HG03520 (cell line): Measurements from ENCODE around the gene PFKFB1.
"Not testable (repeated sequence)": the region's sequence is repeated elsewhere in the genome, so short reads cannot be mapped to it uniquely, and the experiment has no call there.

Source experiments
- ATAC-seq: cut with Tn5 transposase; IDR thresholded peaks from one replicate; pipeline ENCODE4 v1.9.1; 2021; ENCODE audit warnings: mild to moderate bottlenecking, moderate library complexity; ENCODE audit not compliant: unreplicated experiment

Gene PFKFB1

DNA sequence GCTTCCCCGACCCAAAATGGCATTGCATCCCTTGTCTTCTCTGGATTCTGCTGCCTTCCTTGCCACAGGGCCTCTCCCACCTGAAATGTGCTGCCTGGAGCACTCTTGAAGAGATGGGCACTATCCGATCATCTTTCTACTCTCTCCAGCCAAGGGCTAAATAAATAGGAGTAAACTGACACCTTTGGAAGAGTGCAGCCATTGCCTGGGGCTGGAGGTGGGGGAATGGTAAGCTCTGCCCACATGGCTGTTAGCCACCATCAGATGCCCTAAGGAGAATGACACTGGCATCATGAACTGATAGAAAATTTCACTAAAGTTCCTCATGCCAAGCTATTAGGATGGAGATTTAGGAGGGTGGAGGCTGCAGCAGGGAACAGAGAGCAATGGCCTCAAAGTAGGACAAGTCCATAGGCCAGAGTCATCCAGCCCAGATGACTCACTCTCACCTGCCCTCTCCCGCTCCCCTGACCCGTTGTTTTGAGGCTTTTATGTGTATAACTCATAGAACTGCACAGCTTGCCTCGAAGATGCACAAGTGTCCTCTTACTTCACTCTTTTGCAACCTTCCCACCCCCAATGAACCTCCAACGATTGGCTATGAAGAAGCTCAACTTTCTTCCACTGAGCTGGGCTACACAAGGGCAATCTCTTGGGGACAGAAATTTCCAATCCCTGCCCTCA, 822 bp upstream of the PFKFB1 start:
- no peak for ATAC-seq

DNA sequence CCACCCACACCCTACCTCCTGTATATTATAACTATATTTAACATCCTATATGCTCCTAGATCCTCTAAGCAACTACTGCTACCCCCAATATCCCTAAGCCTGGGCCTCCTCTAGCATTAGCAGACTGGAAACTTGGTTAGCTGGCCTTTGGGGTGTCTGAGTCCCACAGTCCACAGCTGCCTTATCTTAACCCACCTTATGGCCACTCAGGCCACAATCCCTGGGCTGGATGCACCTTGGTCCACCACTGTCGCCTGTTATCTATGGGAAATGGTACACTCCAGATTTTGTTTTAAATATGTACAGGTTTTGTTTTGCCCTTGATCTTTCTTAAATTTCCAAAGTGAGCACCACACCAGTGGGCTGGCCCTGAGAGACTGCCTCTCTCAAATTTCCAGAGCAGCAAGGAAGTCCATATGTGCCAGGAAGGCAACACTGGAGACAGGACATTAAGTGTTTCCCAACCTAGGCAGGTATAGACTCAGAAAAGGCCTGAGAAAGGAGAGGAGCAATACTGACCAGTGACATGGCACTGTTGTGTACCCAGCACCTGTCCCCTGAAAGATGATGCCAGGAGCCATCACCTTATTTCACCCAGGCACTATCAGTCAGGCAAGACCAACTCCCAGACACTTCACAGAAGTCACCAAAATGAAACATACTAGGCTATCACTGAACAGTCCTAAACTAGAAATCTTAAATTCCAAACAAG, 921 bp downstream of the PFKFB1 start:
- ATAC-seq, result no peak

DNA sequence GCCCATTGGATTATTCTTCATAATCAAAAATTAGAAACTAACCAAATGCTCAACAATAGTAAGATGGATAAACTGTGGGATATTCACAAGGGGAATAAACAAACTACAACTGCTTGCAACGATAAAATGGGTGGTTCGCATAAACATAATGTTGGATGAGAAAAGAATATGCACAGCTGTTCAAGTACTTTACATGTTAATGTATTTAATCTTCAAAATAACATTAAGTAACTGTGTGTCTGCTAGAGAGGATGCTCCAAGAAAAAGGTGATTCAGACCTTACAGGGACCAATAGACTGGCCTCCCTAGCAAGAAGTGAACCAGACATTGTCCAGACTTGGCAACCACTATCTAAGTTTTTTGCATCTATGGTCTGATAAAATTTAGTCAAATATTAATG, 2.3 kb downstream of the PFKFB1 start:
- no peak for ATAC-seq

DNA sequence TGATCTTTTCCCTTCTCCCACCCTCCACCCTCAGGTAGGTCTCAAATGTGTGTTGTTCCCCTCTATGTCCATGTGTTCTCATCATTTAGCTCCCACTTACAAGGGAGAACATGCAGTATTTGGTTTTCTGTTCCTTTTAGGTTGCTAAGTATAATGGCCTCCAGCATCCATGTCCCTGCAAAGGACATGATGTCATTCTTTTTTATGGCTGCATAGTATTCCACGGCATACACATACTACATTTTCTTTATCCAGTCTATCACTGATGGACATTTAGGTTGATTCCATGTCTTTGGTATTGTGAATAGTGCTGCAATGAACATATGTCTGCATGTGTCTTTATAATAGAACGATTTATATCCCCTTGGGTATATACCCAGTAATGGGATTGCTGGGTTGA, 10.7 kb downstream of the PFKFB1 start:
- not testable (repeated sequence) for ATAC-seq

DNA sequence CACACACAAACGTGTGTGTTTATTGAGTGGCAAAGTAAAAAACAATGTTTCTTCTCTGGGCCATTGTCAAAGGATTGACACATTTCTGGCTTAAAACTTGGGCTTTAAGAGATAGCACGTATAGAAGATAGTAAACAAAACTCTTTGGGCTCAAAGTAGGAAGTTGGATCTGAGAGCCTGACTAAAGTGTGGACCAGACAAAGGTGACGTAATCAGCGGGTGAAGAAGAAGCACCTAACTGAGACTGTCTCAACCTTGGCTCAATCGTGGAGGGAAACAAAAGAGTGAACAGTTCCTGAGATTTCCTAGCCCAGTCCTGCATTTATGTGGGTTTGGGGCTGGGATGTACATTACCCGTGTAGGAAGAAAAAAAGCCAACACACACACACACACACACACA, 13.7 kb downstream of the PFKFB1 start:
- ATAC-seq, result no peak

DNA sequence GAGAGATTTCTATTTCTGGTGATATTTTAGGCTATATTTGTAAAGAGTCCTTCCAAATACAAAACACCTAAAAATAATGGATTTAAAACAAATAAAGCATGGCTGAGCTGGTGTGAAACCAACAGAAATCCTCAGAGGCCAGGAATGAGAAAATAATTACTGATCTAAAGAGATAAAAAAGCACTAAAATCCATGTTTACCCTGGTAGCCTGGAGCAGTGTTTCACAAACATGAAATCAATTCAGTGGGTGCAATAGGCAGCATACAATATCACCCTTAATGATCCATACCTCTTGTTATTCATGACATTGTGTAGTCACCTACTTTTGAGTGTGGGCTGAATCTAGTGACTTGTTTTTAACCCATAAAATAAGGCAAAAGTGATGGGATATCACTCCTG, 14.6 kb downstream of the PFKFB1 start:
- no peak for ATAC-seq

DNA sequence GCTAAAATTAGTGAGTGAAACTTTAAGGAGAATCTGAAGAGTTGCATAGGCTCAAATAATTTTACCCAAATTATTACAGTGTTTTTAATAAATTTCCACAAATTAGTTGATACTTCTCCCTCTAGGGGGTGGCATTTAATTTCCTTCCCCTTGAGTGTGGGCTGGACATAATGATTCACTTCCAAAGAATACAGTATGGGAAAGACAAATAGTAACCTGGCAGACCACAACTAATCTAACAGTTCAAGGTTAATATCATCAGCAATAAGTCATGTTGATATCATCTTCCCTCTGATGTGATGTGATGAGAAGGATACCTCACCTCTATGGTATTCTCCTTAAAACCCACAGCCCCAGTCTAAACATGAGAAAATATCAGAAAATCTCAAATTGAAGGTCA, 15.5 kb downstream of the PFKFB1 start:
- no peak for ATAC-seq

DNA sequence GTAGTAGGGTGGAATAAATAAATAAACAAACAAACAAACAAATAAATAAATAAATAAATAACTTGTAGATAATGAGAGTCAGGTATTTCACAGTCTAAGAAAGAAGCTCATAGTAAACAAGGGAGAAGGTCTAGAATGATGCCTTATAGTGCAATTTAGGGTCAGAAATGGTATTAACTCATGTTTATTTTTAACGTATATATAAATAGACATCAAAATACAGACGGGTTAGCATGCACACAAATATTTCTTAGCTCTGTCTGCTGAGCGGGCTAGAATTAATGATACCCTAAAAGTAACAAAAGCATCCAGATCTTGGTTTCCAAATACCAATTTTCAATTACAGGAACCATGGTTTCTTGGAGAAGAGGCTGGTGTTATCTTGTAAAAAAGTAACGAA, 16.6 kb downstream of the PFKFB1 start:
- ATAC-seq, result no peak

DNA sequence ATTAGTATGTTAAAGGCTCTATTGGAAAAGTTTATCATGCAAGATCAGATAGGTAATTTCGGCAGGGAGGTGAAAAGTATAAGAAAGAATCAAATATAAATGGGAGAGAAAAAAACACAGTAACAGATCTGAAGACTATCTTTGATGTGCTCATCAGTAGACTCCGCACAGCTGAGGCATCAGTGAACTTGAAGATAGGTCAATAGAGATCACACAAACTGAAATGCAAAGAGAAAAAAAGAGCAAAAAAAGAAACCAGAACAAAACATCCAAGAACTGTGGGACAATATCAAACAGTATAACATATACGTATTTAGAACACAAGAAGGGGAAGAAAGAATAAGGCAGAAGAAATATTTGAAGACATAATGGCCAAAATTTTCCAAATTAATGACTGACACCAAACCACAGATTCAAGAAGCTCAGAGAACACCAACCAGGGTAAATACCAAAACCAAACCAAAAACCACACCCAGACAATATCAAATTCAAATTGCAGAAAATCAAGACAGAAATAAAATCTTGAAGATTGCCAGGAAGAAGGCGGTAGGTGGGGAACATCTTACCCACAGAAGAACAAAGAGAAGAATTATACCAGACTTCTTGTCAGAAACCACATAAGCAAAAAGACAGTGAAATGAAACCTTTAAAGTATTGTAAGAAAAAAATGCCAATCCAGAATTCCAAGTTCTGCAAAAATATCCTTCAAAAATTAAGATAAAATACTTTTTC, 29.1 kb downstream of the PFKFB1 start:
- ATAC-seq, result no peak

DNA sequence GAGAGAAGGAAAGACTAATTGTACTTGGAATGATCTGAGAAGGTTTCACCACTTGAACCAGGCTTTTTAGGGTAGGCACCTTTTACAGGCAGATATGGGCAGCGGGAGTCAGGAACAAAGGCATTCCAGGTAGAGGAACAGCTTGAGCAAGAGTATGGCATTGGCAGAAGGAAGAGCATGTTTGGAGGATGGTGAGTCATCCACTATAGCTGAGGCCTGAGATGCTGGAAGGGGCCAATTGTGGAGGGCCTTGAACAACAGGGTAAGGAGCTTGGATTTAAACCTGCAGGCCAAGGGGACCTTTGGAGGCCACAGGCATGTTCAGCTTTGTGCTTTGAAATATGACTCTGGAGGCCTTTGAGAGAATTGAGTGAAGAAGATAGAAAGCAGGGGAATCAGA, 32.2 kb downstream of the PFKFB1 start:
- ATAC-seq, result no peak

DNA sequence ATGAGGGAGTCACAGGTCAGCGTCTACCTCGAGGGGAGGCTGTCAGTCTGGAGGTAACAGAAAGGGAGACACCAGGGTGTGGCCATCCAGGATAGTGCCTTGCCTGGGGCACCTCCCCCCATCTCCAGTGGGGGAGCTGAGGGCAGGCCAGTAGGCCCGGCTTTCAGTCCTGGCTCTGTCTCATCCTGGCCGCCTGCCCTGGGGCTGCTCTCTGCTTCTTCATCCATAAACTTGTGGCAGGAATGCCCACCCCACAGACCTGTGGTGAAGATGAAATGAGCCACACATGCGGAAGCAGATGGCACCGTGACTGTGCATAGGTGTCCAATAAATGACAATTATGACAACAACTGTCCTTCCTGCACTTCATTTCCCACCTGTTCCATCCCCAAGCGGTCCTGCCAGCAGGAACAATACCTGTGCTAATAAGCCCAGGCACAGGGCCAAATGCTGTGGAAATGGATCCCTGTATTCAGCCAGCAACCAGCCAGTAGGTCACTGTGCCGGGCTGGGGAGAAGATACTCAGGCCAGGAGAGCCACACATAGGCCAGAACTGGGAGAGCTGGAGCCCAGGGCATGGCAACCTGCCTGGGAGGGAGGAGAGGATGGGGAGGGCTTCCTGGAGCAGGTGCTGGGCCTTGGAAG, 43.1 kb downstream of the PFKFB1 start:
- ATAC-seq, result no peak

DNA sequence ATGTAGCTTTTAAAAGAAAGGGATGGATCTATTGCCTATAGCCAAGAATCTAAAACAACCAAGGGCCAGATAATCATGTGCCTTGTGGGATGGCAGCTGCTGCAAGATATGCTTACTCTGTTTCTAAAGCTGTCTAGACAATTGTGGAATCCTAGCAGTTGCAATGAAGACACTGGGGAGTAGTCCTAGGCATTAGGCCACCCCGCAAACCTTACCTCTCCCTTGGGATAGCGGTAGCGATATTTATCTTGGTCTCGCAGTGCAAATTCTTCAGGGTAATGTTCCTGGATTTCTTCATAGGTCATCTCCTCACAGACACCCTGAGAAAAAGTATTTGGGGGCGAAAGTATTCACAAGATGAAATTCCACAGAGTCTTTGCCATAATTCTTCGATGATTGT, 48.8 kb downstream of the PFKFB1 start:
- no peak for ATAC-seq

DNA sequence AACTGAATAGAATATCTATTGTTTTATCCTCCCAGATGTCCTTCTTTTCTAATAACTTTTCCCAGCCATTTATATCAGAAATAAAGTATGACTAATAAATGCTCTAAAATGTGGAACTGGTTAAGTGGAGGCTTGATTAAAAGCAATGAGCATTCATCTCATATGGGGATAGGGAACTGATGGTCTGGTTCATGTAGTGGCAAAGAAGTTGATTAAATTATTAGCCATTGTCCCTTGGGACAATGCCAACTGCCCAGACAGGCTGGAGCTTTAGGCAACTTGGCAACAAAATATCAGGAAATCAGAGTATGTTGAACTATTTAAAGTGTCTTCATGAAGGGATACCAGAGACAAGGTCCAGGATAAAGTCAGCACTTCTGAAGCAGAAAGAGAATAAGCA, 49.2 kb downstream of the PFKFB1 start:
- no peak for ATAC-seq

DNA sequence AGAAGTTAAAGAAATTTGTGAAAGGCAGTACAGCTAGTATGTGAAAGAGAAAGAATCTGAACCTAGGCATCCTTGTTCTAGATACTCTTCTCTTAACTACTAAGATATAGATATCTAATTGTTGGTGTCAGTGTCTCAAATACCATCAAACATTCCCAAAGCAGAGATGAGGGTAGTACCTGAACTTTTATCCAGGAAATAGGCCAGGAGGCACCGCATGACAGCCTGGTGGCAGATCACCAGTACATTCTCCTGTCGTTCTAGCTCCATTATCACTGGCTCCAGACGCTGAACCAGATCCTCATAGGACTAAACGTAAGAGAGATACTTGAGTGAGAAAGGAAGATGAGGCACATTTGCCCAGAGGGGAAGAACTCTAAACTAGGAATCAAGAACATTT, 56.6 kb downstream of the PFKFB1 start:
- no peak for ATAC-seq

DNA sequence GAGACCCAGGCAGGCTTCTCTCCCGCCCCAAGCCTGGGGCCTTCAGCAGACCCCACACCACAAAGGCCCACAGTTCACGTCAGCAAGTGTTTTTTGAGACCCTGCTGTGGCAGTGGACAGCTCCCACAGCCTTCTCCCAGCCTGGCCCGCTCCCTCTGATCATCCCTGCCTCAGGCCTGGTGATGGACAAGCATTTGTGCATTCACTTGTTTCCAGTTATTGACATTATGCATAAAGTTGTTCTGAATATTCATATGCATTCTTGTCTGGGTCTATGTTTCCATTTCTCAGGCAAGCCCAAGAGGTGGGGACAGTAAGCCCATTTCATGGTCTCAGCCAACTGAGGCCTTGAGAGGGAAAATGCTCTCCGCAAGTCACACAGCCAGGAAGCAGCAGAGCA, 58.7 kb downstream of the PFKFB1 start:
- ATAC-seq, result no peak

DNA sequence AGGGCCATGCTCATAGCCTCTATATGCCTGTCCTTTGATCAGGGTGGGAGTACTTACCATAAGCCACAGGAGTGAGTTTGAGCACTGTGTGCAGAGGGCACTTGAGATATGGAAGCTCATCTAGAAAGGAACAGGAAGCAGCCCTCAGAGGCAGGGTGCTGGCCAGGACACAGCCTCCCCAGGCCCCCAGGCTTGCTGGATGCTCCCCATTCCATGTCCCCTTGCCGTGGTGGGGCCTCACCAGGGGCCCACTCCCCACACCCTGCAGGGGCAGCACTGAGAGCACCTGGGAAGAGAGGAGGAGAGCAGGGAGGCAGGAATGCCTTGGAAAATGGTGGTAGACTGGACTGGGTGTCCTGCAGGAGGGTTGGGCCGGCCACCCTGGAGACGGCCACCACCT, 59.1 kb downstream of the PFKFB1 start:
- no peak for ATAC-seq

DNA sequence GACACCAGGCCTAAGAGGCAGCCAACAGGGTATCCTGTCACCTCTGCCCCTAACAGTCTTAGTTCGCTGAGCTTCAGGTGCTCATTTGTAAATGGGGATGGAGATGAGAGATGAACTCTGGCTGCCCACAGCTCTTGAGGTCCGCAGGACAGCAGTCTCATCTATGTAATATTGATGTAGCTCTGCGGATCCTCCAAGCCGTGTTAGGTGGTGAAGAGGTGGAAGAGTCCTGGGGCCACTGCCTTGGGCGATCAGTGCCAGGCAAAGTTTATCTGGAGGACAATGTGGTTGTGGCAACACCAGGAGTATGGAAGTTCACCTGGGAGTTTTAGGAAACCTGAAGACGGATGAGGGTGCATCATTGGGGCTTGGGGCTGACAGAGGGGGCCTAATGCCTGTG, 59.9 kb downstream of the PFKFB1 start:
- ATAC-seq, result no peak

DNA sequence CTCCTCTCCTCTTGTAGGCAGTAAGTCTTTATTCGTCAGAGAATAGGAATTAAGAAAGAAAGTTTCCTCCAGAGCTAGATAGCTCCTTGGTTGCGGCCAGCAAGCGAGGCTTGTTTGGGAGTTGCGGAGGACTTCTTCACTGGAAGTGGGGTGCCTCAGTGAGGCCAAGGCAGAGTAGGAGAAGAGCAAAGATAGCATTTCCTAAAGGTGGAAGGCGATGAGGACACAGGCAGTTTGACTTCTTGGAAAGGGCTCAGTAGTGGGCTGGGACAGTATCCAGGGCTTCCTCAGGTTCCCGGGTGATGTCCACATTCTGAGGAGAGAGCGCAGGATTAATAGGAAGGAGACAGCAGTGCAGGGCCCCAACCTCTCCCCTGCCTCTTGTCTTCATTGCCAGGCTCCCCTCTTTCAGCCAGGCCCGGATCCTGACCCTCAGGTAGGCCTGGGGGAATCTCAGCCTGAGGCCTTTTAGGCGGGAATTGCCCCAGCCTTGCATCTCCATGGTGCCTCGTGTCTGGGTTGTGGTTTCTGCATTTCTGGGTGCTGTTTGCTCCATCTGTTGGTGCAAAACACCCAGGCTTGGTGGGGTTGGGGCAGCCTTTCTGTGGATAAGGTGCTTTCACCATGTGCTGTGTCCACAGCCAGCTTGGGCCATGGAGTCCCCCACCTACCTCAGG, 60.7 kb downstream of the PFKFB1 start:
- no peak for ATAC-seq

DNA sequence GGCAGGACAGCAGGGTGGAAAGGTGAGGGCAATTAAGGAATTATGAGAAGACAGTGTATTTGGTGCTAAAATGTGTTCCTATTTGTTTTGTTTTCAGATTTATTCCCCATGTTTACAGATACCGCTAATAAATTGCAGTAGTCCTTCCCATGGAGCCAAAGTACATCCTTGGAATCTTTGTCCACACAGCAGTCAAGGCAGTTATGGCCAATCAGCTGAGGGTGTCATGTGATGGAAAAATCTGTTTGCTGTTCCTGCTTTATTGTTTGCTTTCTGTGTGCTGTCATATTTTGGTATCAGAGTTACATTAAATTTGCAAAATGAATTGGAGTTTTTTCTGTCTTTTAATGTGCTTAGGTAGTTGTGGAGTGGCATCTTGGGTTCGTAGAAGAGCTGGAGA, 62.9 kb downstream of the PFKFB1 start:
- ATAC-seq, result no peak

DNA sequence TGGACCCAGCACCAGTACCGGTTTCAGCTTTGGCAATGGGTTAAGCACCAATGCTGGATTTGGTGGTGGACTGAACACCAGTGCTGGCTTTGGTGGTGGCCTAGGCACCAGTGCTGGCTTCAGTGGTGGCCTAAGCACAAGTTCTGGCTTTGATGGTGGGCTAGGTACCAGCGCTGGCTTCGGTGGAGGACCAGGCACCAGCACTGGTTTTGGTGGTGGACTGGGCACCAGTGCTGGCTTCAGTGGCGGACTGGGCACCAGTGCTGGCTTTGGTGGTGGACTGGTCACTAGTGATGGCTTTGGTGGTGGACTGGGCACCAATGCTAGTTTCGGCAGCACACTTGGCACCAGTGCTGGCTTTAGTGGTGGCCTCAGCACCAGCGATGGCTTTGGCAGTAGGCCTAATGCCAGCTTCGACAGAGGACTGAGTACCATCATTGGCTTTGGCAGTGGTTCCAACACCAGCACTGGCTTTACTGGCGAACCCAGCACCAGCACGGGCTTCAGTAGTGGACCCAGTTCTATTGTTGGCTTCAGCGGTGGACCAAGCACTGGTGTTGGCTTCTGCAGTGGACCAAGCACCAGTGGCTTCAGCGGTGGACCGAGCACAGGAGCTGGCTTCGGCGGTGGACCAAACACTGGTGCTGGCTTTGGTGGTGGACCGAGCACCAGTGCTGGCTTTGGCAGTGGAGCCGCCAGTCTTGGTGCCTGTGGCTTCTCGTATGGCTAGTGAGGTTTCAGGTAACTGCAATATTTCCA, 63.5 kb downstream of the PFKFB1 start:
- no peak for ATAC-seq
